Stimulated activated CD4-positive, alpha-beta T cell treated with anti-CD3 and anti-CD28 coated beads, Interleukin-4, amount 100 ng/mL, for 24 hours (primary cell): ENCODE data around the gene ARHGAP30.
A peak's percentile ranks its signal among the peaks of the same experiment; 100 is the strongest.
"Not testable (repeated sequence)": the region's sequence is repeated elsewhere in the genome, so short reads cannot be mapped to it uniquely, and the experiment has no call there.

Experiments used
- DNase-seq: peaks from one replicate; pipeline ENCODE4 v3.0.0-alpha.2; 2020

Gene ARHGAP30, protein sequence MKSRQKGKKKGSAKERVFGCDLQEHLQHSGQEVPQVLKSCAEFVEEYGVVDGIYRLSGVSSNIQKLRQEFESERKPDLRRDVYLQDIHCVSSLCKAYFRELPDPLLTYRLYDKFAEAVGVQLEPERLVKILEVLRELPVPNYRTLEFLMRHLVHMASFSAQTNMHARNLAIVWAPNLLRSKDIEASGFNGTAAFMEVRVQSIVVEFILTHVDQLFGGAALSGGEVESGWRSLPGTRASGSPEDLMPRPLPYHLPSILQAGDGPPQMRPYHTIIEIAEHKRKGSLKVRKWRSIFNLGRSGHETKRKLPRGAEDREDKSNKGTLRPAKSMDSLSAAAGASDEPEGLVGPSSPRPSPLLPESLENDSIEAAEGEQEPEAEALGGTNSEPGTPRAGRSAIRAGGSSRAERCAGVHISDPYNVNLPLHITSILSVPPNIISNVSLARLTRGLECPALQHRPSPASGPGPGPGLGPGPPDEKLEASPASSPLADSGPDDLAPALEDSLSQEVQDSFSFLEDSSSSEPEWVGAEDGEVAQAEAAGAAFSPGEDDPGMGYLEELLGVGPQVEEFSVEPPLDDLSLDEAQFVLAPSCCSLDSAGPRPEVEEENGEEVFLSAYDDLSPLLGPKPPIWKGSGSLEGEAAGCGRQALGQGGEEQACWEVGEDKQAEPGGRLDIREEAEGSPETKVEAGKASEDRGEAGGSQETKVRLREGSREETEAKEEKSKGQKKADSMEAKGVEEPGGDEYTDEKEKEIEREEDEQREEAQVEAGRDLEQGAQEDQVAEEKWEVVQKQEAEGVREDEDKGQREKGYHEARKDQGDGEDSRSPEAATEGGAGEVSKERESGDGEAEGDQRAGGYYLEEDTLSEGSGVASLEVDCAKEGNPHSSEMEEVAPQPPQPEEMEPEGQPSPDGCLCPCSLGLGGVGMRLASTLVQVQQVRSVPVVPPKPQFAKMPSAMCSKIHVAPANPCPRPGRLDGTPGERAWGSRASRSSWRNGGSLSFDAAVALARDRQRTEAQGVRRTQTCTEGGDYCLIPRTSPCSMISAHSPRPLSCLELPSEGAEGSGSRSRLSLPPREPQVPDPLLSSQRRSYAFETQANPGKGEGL

DNA sequence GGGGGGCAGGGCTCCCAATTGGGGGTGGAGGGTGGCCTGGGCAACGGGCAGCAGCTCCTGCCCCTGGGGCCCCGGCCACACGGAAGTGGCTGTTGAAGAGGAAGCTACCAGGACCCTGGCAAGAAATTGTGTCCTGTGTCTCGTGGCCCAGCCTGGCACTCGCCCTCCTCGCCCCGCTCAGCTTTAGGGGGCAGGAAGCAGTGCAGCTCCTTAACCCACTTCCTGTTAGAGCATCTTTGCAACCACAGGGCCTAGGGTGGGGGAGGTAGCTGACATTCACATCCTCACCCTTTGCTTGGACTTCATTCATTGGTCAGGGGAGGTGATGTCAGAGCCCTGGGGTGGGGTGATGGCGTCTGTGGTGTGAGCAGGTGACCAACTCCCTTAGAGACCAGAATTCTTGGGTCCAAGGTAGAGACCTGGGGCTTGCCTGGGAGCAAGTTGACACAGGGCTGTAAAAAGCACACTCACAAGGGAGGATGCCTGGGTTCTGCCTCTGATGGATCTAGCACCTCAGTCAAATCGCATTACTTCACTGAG, at the start of gene ARHGAP30:
ARHGAP30 (minus strand) TSS at position 161 of the 540 bp plus-strand sequence. CDS start 267 bp downstream, outside the sequence.
- peak; percentile 82 for DNase-seq

DNA sequence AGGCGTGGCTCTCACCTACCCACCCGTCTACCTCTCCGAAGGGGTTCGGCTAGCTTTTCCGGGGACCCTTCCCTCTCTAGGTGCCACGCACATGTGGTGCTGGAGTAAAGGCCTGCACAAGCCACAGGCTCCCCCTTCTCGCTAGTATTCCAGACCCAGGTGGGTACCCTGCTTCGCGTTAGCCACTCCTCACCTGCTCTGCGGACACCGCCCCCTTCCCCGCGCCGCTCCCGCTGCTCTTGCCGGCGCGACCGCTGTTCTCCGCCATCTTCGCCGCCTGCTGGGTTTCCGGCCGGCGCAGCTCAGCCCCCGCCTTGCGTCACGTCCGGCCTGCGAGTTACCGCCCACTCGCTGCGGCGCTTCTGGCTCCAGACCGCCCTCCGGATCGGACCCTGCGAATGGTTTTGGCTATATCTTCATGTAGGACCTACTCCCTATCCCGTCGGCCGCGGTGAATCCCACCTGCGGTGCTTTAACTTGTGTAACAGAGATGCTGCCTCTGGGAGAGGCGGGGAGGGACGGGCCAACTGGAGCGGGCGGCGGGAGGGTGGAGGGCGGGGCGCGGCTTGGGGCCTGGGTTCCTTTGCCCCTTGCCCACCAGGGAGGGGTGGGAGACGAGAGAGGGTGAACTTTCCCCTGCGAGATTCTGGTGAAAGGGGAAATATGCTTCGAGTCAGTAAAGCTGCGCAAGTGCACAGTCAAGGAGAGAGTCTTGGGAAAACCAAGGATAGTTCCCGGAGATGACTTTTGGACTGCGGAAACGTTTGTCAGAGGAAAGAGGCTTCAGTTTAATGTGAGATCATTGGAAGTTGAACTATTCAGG, 48.3 kb upstream of the ARHGAP30 start, which contains the start of the genes NIT1 and PFDN2:
NIT1 (plus strand) TSS at position 347 of the 823 bp plus-strand sequence; CDS start at position 419, 72 bp downstream.
PFDN2 (minus strand) TSS at position 279 of the 823 bp plus-strand sequence; CDS start at position 268, 11 bp downstream.
- peak; percentile 86 for DNase-seq

DNA sequence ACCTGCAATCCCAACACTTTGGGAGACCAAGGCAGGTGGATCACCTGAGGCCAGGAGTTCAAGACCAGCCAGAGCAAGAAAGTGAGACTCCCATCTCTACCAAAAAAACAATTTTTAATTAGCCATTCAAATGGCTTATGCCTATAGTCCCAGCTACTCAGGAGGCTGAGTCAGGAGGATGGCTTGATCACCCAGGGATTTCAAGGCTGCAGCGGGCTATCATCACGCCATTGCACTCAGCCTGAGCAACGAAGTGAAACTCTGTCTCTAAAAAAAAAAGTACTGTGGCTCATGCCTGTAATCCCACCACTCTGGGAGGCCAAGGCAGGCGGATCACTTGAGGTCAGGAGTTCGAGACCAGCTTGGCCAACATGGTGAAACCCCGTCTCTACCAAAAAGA, 46.3 kb upstream of the ARHGAP30 start:
- DNase-seq, result not testable (repeated sequence)

DNA sequence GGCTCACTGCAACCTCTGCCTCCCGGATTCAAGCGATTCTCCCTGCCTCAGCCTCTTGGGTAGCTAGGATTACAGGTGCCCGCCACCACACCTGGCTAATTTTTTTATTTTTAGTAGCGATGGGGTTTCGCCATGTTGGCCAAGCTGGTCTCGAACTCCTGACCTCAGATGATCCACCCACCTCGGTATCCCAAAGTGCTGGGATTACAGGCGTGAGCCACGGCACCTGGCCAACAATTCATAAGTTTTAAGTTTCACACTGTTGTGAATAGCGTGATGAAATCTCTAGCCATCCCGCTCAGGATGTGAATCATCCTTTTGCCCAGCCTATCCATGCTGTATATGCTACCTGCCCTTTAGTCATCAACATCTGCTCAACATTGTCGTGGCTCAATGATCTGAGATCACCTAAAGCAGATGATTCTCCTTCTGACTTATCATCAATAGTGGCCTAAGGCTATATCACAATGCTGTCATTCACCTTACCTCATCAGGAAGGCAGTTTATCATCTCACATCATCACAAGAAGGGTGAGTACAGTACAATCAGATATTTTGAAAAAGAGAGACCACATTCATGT, 45.5 kb upstream of the ARHGAP30 start:
- peak; percentile 46 for DNase-seq

GRCh38 chr1:161114556-161114955, 44.9 kb upstream of the ARHGAP30 start:
- no peak for DNase-seq

DNA sequence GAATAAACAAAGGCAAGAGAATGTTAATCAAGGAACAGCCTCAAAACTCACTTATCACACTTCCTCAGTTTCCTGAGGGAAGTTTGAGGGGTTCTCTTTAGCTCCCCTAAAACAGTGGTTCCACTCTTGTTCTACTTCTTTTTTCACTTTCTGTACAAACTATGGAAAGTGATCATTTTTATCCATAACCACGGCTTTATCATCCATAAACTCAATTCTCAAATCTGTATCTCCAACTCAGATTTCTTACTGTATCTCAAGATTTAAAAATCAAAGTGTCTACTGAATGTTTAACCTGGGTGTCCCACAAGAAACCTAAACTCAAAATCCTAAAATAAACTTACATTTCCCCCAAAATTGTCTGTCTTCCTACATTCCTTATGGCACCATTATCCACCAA, 44.2 kb upstream of the ARHGAP30 start:
- no peak for DNase-seq

GRCh38 chr1:161111527-161111926, 41.8 kb upstream of the ARHGAP30 start:
- no peak for DNase-seq

DNA sequence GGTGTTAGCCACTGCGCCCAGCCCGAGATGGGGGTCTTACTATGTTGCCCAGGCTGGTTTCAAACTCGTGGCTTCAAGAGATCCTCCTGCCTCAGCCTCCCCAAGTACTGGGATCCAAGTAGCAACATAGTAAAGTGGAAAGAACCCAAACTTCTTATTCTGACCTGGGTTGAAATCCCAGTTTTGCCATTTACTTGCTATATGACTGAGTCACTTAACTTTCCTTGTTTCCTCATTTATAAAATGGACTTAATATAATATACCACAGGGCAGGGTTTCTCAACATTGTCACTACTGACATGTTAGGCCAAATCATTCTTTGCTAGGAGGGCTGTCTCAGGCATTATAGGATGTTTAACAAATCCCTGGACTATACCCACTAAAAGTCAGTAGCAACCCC, 41.4 kb upstream of the ARHGAP30 start:
- DNase-seq, result no peak

DNA sequence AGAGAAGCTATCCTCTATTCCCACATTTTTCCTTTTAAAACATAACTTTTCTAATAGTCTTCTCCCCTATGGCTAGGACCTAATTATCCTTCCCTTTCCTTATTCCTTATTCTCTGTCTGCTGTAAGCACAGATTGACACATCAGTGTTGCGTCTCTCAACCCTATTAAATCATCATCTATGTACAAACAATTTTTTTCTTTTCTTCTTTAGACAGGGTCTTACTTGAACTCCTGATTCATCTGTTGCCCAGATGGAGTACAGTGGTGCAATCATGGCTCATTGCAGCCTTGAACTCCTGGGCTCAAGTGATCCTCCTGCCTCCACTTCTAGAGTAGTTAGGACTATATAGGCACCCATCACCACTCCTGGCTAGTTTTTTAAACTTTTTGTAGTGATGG, 36.7 kb upstream of the ARHGAP30 start:
- DNase-seq, result no peak

DNA sequence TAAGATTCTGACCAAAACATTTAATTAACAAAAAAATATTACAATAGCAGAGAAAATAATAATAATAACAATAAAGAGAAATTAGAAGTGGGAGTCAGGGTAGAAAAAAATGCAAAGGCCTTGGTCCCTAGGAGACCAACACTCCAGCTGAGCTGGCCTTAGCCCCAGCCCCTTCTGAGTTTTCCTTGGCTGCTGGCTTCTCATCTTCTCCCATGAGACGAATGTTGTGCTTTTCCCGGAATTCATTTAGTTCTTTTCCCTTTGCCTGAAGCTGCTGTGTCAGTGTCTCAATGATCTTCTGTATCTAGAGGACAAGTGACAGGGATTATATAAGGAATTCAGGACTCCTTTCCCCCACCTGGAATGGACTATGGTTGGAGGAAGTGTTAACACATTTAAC, 30.9 kb upstream of the ARHGAP30 start:
- DNase-seq, result no peak

- no peak for DNase-seq
These were observed 29.6 kb upstream of the ARHGAP30 start for GRCh38 chr1:161099090-161099802.

DNA sequence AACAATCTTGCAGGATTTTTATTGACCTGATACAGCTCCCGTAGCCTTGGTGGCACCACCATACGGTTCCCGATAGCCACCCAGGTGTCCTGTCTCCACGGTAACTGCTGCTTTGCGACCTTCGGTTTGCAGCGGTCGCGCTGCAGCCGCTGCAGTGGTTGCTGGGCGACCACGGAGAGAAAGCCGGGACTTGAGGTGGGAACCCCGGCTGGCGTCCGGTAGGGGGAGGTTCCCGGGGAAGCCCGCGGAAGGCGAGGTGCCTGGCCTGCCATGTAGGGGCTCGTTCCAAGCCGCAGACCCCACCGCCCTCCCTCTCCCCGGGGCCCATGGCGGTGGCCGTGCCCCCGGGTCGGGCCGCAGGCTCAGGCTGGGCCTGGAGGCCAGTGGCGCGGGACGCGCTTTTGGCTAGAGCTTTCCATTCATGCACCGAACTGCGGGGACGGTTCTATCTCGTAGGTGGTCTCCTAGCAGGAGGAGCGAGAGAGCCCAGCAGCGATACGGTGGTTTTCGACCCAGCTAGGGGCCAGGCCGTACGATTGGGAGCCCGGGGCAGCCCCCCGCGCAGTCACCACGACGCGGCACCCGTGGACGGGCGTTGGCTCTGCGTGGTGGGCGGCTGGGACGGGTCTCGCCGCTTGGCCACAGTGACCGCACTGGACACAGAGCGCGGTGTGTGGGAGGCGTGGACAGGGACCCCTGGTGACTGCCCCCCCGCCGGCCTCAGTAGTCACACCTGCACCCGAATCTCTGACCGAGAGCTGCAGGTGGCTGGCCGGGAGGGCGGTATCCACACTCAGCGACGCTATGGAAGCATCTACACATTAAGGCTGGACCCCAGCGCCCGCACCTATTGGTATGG, 28.7 kb upstream of the ARHGAP30 start, which contains the start of gene KLHDC9:
KLHDC9 (plus strand) TSS at position 152 of the 859 bp plus-strand sequence; CDS start at position 327, 175 bp downstream.
- peak; percentile 63 for DNase-seq

GRCh38 chr1:161096530-161096929, 26.8 kb upstream of the ARHGAP30 start:
- DNase-seq, result no peak

DNA sequence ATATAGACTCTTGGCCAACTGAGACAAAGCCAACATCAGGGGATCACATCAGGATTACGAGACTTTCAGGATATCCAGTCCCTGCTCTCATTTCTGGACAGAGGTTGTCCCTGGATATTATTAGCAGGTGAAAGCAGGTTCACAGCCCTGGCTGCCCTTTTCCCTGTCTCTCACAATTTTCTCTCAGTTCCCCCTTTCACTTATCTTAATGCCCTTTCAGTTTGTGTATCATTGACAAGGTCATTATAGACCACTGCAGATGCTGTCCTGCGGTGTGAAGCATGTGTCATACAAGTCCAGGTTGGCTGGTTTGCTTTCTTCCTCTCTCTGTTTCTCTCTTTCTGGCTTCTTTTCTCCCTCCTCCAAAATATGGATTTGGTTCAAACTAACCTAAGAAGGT, 26.3 kb upstream of the ARHGAP30 start:
- DNase-seq, result no peak

- DNase-seq, result no peak
These were observed 25.5 kb upstream of the ARHGAP30 start for GRCh38 chr1:161095230-161095629.

GRCh38 chr1:161094481-161094880, 24.8 kb upstream of the ARHGAP30 start:
- no peak for DNase-seq

DNA sequence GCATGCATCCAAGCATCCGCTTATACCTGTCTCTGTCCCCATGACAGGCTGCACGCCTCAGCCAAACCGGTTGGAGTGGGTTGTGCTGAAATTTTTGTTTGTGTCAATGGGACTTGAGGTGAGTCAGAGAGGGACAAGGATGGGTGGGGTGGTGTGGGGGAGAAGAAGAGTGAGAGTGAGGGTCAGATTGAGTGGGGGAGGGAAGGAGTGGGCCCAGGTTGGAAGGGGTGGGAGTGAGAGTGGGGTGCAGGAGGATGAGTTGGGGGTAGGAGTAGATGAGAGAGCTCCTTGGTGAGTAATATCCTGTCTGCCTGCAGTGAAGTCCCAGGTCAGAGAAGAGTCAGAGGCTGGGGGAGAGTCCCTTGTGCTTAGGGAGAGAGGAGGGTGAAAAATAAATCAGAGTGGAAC, 22.9 kb upstream of the ARHGAP30 start:
- peak; percentile 65 for DNase-seq

GRCh38 chr1:161091796-161092507, 22.3 kb upstream of the ARHGAP30 start:
- DNase-seq, result no peak

DNA sequence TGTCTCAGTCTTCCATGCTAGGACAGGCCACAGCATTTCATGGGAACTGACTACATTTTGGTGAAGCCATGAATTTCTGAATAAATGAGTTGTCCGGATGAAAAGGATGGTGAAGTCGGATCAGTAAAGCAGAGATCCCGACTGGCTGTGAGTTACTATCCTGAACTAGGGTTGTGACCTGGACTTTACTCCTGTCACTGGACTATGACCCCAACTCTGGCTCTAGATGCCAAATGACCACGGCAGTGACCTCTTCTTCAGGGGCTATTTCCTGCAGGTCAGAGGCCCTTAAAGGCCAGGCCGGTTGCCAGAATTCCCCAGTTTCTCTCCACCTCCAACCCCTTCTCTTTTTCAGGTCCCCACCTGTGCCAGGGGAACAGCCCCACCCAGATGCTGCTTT, 21.4 kb upstream of the ARHGAP30 start:
- no peak for DNase-seq
